GM23338 (cell line): ENCODE results near the gene ARF3. TPM values are rescaled to one million over a fixed set of nuclear protein-coding genes. Genes with fewer than 3 reads are reported as not detected.

Experiments used
- ATAC-seq: fragments of 200-7000 bp; cut with Tn5 transposase; 3 replicates; pipeline ENCODE4 v1.9.1; 2020
- DNase-seq: peaks from one replicate; pipeline ENCODE4 v3.0.0-alpha.2; 2015; ENCODE audit warnings: low spot score
- H2AFZ ChIP-seq: fragments of 200-600 bp; sonication (generic); 2 replicates; pipeline ENCODE4 v1.8.0; 2016; ENCODE audit warnings: antibody characterized with exemption, mild to moderate bottlenecking, moderate library complexity
- H3F3A ChIP-seq: fragments of 200-600 bp; sonication (generic); replicated peaks from 2 replicates; pipeline ENCODE4 v1.8.0; 2017; ENCODE audit warnings: antibody characterized with exemption, mixed run types, low read depth
- H3K27ac ChIP-seq: fragments of 200-600 bp; sonication (generic); 2 replicates; pipeline ENCODE4 v1.6.1; 2016; ENCODE audit warnings: low read depth
- H3K27me3 ChIP-seq: fragments of 200-600 bp; sonication (generic); 2 replicates; pipeline ENCODE4 v1.8.0; 2016; ENCODE audit warnings: mild to moderate bottlenecking, mixed run types, moderate library complexity; ENCODE audit not compliant: insufficient read depth
- H3K36me3 ChIP-seq: fragments of 200-600 bp; sonication (generic); 2 replicates; pipeline ENCODE4 v1.8.0; 2016; ENCODE audit warnings: mild to moderate bottlenecking; ENCODE audit not compliant: insufficient read depth
- H3K4me1 ChIP-seq: fragments of 200-600 bp; sonication (generic); 2 replicates; pipeline ENCODE4 v1.8.0; 2016; ENCODE audit warnings: mild to moderate bottlenecking, moderate library complexity; ENCODE audit not compliant: insufficient read depth
- H3K4me2 ChIP-seq: fragments of 200-600 bp; sonication (generic); 2 replicates; pipeline ENCODE4 v1.7.1; 2017; ENCODE audit warnings: mixed run types
- H3K4me3 ChIP-seq: fragments of 200-600 bp; sonication (generic); 2 replicates; pipeline ENCODE4 v1.6.1; 2016; ENCODE audit warnings: mixed run types
- H3K79me2 ChIP-seq: fragments of 200-600 bp; sonication (generic); replicated peaks from 2 replicates; pipeline ENCODE4 v1.8.0; 2017; ENCODE audit warnings: mild to moderate bottlenecking; ENCODE audit not compliant: insufficient read depth
- H3K9me2 ChIP-seq: fragments of 200-600 bp; sonication (generic); 2 replicates; pipeline ENCODE4 v1.8.0; 2017; ENCODE audit not compliant: insufficient read depth
- H4K20me1 ChIP-seq: fragments of 200-600 bp; sonication (generic); replicated peaks from 2 replicates; pipeline ENCODE4 v1.8.0; 2017; ENCODE audit warnings: mild to moderate bottlenecking; ENCODE audit not compliant: insufficient read depth
- H3K27ac Mint-ChIP-seq: 2 replicates; pipeline ENCODE4 v1.8.0; 2020; ENCODE audit warnings: inconsistent platforms, mild to moderate bottlenecking, moderate library complexity, mixed read lengths
- H3K27me3 Mint-ChIP-seq: 3 replicates; pipeline ENCODE4 v1.8.0; 2022; ENCODE audit warnings: low read depth, mild to moderate bottlenecking, moderate library complexity, mixed read lengths, inconsistent platforms; ENCODE audit not compliant: insufficient read depth, poor library complexity
- H3K36me3 Mint-ChIP-seq: 3 replicates; pipeline ENCODE4 v1.8.0; 2021; ENCODE audit warnings: low read depth, mild to moderate bottlenecking, inconsistent platforms, moderate library complexity, mixed read lengths
- H3K4me1 Mint-ChIP-seq: 3 replicates; pipeline ENCODE4 v1.8.0; 2020; ENCODE audit warnings: mild to moderate bottlenecking, inconsistent platforms, mixed read lengths
- H3K4me3 Mint-ChIP-seq: 3 replicates; pipeline ENCODE4 v1.8.0; 2021; ENCODE audit warnings: moderate library complexity, mild to moderate bottlenecking, inconsistent platforms, mixed read lengths
- H3K9me3 Mint-ChIP-seq: 3 replicates; pipeline ENCODE4 v1.8.0; 2020; ENCODE audit warnings: moderate library complexity, mild to moderate bottlenecking, inconsistent platforms, mixed read lengths
- CREB1 ChIP-seq: fragments of 250-450 bp; sonication (Bioruptor Pico); IDR thresholded peaks from 2 replicates; pipeline ENCODE4 v1.5.0; 2020; ENCODE audit warnings: low read depth, mild to moderate bottlenecking, moderate library complexity
- CTCF ChIP-seq, 2 experiments: fragments of 200-600 bp in 1 of 2; sonication (generic) in 1 of 2; conservative IDR thresholded peaks; 2 replicates each; pipeline versions ENCODE4 v1.5.1 to v1.6.1; 2016 to 2017; ENCODE audit warnings: antibody characterized with exemption in 2 of 2, low read depth in 2 of 2, mild to moderate bottlenecking in 2 of 2, moderate library complexity in 1 of 2
- EZH2 ChIP-seq: fragments of 200-600 bp; sonication (generic); IDR thresholded peaks from one replicate; pipeline ENCODE4 v1.8.0; 2017; ENCODE audit warnings: antibody characterized with exemption, mild to moderate bottlenecking, low read depth; ENCODE audit not compliant: unreplicated experiment
- EZH2phosphoT487 ChIP-seq: fragments of 200-600 bp; sonication (generic); IDR thresholded peaks from one replicate; pipeline ENCODE4 v1.8.1; 2018; ENCODE audit warnings: antibody characterized with exemption; ENCODE audit not compliant: unreplicated experiment
- JUNB ChIP-seq: IDR thresholded peaks from one replicate; pipeline ENCODE4 v1.6.1; 2016; ENCODE audit warnings: antibody characterized with exemption; ENCODE audit not compliant: unreplicated experiment
- ZNF114 ChIP-seq: fragments of 250-450 bp; sonication (Bioruptor Pico); IDR thresholded peaks from 2 replicates; pipeline ENCODE4 v1.5.0; 2020; ENCODE audit warnings: mild to moderate bottlenecking, moderate library complexity
- ZNF331 ChIP-seq: fragments of 250-450 bp; sonication (Bioruptor Pico); IDR thresholded peaks from 2 replicates; pipeline ENCODE4 v1.5.0; 2020; ENCODE audit warnings: low read depth, mild to moderate bottlenecking, moderate library complexity
- ZNF462 ChIP-seq: fragments of 250-450 bp; sonication (Bioruptor Pico); IDR thresholded peaks from 2 replicates; pipeline ENCODE4 v1.5.0; 2020; ENCODE audit warnings: mild to moderate bottlenecking, moderate library complexity
- polyA plus RNA-seq: library from polyadenylated mRNA; unstranded; fragments of >200 nt; fragmentation: Nextera tagmentation; extraction: Ambion mirVana; gene quantifications from 2 replicates; pipeline ENCODE4 v1.2.1, GENCODE V29; 2016
- total RNA-seq: library from RNA; depleted of rRNA; stranded (reverse); fragments of >200 nt; shearing (Covaris generic); gene quantifications from 2 replicates; pipeline ENCODE4 v1.2.3, GENCODE V29; 2014

The ARF3 gene
- total and polyA plus RNA-seq, 2 experiments from 2014 or later: 53.9 to 125 TPM

- H3K4me2 ChIP-seq: no peak overlapping the region
- peaks cover 11% of the 10 kb centered on the region; the same call in 1 of the 2 replicates for H4K20me1 ChIP-seq
- Mint-ChIP-seq H3K4me1 (peaks cover 20% of the 10 kb centered on the region), H3K36me3 (no peaks in the 10 kb centered on the region), H3K27me3 (peaks cover 74% of the 10 kb centered on the region), H3K9me3 (no peaks in the 10 kb centered on the region), H3K27ac (no peak overlapping the region), H3K4me3 (no peak overlapping the region)
- H2AFZ ChIP-seq: no peak overlapping the region
- TF ChIP-seq CREB1 (CRISPR knock-in tag) (no peak), JUNB (no peak), ZNF331 (CRISPR knock-in tag) (no peak)
- H3K4me1 ChIP-seq: peaks cover 6% of the 10 kb centered on the region; the same call in 1 of the 2 replicates
- no peaks in the 10 kb centered on the region for H3K36me3 ChIP-seq
- DNase-seq (no peak), ATAC-seq (no peak)
- no peaks in the 10 kb centered on the region for H3K9me2 ChIP-seq
- no peak overlapping the region for H3K27ac ChIP-seq
- no peak overlapping the region for H3K4me3 ChIP-seq
- H3K79me2 ChIP-seq: no peaks in the 10 kb centered on the region
- peaks cover 100% of the 10 kb centered on the region for H3K27me3 ChIP-seq
- 0 out of 2 replicates have a peak, but pooled peaks cover 1% of the 10 kb centered on the region for H3F3A ChIP-seq
These were observed 28.2 kb upstream of the ARF3 start for GRCh38 chr12:48985475-48985897.

- Histone ChIP-seq H2AFZ (no peak overlapping the region), H3K79me2 (no peaks in the 10 kb centered on the region), H3K4me1 (peaks cover 21% of the 10 kb centered on the region; the same call in 1 of the 2 replicates), H3K36me3 (no peaks in the 10 kb centered on the region), H4K20me1 (peaks cover 9% of the 10 kb centered on the region; the same call in 1 of the 2 replicates), H3K4me3 (no peak overlapping the region), H3F3A (peaks cover 4% of the 10 kb centered on the region; the same call in 1 of the 2 replicates), H3K27ac (no peak overlapping the region), H3K4me2 (no peak overlapping the region), H3K9me2 (no peaks in the 10 kb centered on the region), H3K27me3 (peaks cover 100% of the 10 kb centered on the region)
- Mint-ChIP-seq H3K9me3 (no peaks in the 10 kb centered on the region; the same call in 2 of the 3 replicates), H3K36me3 (no peaks in the 10 kb centered on the region), H3K4me3 (peak overlapping the region; percentile 69; the same call in 2 of the 3 replicates), H3K27me3 (peaks cover 93% of the 10 kb centered on the region), H3K4me1 (peaks cover 37% of the 10 kb centered on the region), H3K27ac (no peak overlapping the region)
- no peak for TF ChIP-seq ZNF114
- no peak for TF ChIP-seq CREB1 (CRISPR knock-in tag)
- TF ChIP-seq EZH2phosphoT487: no peak
- peak; percentile 63 for TF ChIP-seq EZH2
- TF ChIP-seq ZNF331 (CRISPR knock-in tag): no peak
- no peak for TF ChIP-seq ZNF462 (CRISPR knock-in tag)
- no peak for TF ChIP-seq JUNB
- no peak for TF ChIP-seq CTCF (conservative IDR thresholded peaks at IDR 0.05; ENCODE audit: low read depth in 2 of 2)
- DNase-seq (no peak), ATAC-seq (no peak)
These were observed 25.3 kb upstream of the ARF3 start for GRCh38 chr12:48982397-48983080.
